ENCODE measurements around the gene PPP1R3F.
A peak's percentile ranks its signal among the peaks of the same experiment; 100 is the strongest.

PPP1R3F gene

DNA sequence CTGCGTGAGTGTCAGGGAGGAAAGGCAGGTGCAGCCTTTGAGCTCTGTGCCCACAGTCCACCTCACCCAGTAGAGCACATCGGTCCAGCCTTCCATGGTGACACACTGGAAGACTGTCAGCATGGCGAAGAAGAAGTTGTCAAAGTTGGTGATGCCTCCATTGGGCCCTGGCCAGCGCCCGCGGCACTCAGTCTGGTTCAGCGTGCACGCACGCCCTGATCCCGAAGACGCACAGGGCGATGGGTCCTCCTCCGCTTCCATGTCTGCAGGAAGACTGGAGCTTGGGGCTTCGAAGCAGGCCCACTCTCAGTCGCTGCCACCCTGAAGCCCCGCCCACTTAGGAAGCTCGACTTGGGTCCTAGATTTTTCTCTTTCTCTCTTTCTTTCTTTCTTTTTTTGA, 41.4 kb upstream of the PPP1R3F start:
- Histone ChIP-seq H3K79me2 (ENCODE audit: control insufficient read depth, insufficient read depth, low read length) (no peaks in the 10 kb centered on the region), H3K36me3 (ENCODE audit: control insufficient read depth, insufficient read depth, low read length) (no peaks in the 10 kb centered on the region), H3K4ac (ENCODE audit: low read depth, low read length) (no peak overlapping the region), H2BK5ac (ENCODE audit: low read length) (no peak overlapping the region), H3K9ac (ENCODE audit: low read length) (no peak overlapping the region), H2BK120ac (ENCODE audit: low read depth, low read length) (no peak overlapping the region), H3K27me3 (ENCODE audit: insufficient read depth, low read length, poor library complexity) (no peaks in the 10 kb centered on the region), H2AK5ac (ENCODE audit: low read length) (no peak overlapping the region), H3K56ac (ENCODE audit: low read length) (no peak overlapping the region), H3K23ac (ENCODE audit: low read length) (no peak overlapping the region), H2BK15ac (replicated peaks; ENCODE audit: low read depth) (no peak overlapping the region), H4K5ac (ENCODE audit: low read length) (no peak overlapping the region), H3K27ac (ENCODE audit: low read depth, low read length) (no peak overlapping the region), H3K4me3 (ENCODE audit: low read length) (no peak overlapping the region), H4K8ac (ENCODE audit: low read depth, low read length) (no peak overlapping the region), H3K79me1 (ENCODE audit: low read length) (no peaks in the 10 kb centered on the region), H3K18ac (ENCODE audit: low read length) (no peak overlapping the region), H3K4me1 (ENCODE audit: control insufficient read depth, low read depth, low read length) (no peaks in the 10 kb centered on the region), H3K4me2 (ENCODE audit: low read length) (no peak overlapping the region)
- no CpG with 5 or more reads among the region's 17 CpGs for WGBS (ENCODE audit: extremely low coverage, insufficient coverage, low lambda C conversion rate)
- DNase-seq: no peak

DNA sequence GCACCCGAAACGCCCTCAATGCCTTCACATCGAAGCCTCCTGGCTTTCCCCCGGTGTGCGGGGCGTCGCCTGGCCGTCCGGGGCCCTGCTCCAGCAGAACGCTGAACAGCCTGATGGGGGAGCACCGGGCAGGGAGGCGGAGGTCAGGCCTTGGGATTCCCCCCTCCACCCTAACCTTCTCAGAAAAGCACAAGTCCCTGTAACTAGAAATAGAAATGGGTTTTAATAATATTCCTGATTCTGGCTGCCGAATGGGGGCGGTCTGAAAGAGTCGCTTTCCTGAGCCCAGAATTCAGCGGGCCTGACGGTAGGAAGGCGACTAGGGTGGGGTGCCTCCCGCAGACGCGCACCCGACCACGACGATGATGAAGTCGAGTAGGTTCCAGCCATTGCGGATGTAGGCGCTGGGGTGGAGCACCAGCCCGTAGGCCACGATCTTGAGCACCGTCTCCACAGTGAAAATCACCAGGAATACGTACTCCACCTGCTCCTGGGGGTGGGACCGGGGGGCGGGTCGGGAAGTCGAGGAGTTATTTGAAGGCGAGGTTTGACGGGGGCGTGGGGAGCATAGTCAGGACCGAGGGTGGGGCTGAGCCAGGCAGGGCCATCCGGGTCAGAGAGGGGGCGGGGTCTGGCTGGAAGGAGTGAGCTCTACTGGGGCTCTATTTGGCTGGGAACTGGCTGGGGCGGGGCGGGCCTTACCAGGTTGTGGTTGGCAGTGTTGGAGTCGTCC, 38.9 kb upstream of the PPP1R3F start:
- H3K27me3 ChIP-seq (ENCODE audit: insufficient read depth, low read length, poor library complexity): no peaks in the 10 kb centered on the region
- H3K9ac ChIP-seq (ENCODE audit: low read length): peak overlapping the region; percentile 58
- H3K18ac ChIP-seq (ENCODE audit: low read length): no peak overlapping the region
- no peak overlapping the region for H3K27ac ChIP-seq (ENCODE audit: low read depth, low read length)
- no peak overlapping the region for H2AK5ac ChIP-seq (ENCODE audit: low read length)
- no peak overlapping the region for H4K8ac ChIP-seq (ENCODE audit: low read depth, low read length)
- no peaks in the 10 kb centered on the region for H3K79me2 ChIP-seq (ENCODE audit: control insufficient read depth, insufficient read depth, low read length)
- no peak overlapping the region for H2BK15ac ChIP-seq (replicated peaks; ENCODE audit: low read depth)
- H3K23ac ChIP-seq (ENCODE audit: low read length): no peak overlapping the region
- peak; percentile 81 for DNase-seq
- H2BK120ac ChIP-seq (ENCODE audit: low read depth, low read length): no peak overlapping the region
- peak overlapping the region; percentile 9 for H3K4me3 ChIP-seq (ENCODE audit: low read length)
- no peak overlapping the region for H3K4ac ChIP-seq (ENCODE audit: low read depth, low read length)
- H3K4me1 ChIP-seq (ENCODE audit: control insufficient read depth, low read depth, low read length): no peaks in the 10 kb centered on the region
- H3K4me2 ChIP-seq (ENCODE audit: low read length): peak overlapping the region; percentile 32
- H3K79me1 ChIP-seq (ENCODE audit: low read length): no peaks in the 10 kb centered on the region
- no peak overlapping the region for H2BK5ac ChIP-seq (ENCODE audit: low read length)
- peak overlapping the region; percentile 74 for H3K56ac ChIP-seq (ENCODE audit: low read length)
- WGBS (ENCODE audit: extremely low coverage, insufficient coverage, low lambda C conversion rate): no CpG with 5 or more reads among the region's 44 CpGs
- H4K5ac ChIP-seq (ENCODE audit: low read length): no peak overlapping the region
- H3K36me3 ChIP-seq (ENCODE audit: control insufficient read depth, insufficient read depth, low read length): no peaks in the 10 kb centered on the region

DNA sequence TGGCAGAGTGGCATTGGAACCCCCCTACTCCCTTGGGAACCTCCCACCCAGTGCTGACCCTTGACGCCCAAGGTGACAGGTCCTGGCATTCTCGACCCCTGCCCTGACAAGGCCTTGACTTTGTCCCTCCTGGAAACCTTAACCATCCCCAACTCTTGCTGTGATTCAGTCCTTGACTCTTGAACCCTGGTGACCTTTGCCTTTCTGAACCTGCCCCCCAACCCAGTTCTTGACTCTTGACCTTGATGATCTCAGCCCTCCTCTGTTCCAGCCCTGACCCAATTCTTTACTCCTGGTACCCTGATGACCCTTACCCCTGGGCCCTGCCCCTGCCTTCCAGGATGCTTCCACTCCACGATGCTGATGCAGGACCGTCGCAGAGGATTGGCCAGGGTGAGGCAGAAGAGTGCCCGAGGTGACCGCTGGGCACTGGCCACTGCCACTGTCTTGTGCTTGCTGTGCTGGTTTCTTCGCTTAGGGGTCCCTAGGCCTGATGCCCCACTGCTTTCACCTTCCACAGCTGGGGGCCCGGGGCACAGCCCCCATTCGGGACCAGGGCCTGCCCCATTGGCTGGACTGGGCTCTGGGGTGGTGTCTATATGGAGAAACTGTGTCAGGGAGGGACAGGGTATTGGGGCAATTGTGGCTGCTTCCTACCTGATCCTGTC, 38.1 kb upstream of the PPP1R3F start:
- H3K4me3 ChIP-seq (ENCODE audit: low read length): no peak overlapping the region
- no peaks in the 10 kb centered on the region for H3K4me1 ChIP-seq (ENCODE audit: control insufficient read depth, low read depth, low read length)
- H3K36me3 ChIP-seq (ENCODE audit: control insufficient read depth, insufficient read depth, low read length): no peaks in the 10 kb centered on the region
- H2BK5ac ChIP-seq (ENCODE audit: low read length): no peak overlapping the region
- no peak overlapping the region for H4K8ac ChIP-seq (ENCODE audit: low read depth, low read length)
- whole genome bisulfite sequencing (ENCODE audit: extremely low coverage, insufficient coverage, low lambda C conversion rate): no CpG with 5 or more reads among the region's 10 CpGs
- H2AK5ac ChIP-seq (ENCODE audit: low read length): no peak overlapping the region
- H3K9ac ChIP-seq (ENCODE audit: low read length): no peak overlapping the region
- H3K79me1 ChIP-seq (ENCODE audit: low read length): no peaks in the 10 kb centered on the region
- no peak overlapping the region for H3K18ac ChIP-seq (ENCODE audit: low read length)
- H3K4ac ChIP-seq (ENCODE audit: low read depth, low read length): no peak overlapping the region
- no peak overlapping the region for H2BK15ac ChIP-seq (replicated peaks; ENCODE audit: low read depth)
- H3K23ac ChIP-seq (ENCODE audit: low read length): no peak overlapping the region
- H3K27me3 ChIP-seq (ENCODE audit: insufficient read depth, low read length, poor library complexity): no peaks in the 10 kb centered on the region
- H3K4me2 ChIP-seq (ENCODE audit: low read length): no peak overlapping the region
- no peak overlapping the region for H3K27ac ChIP-seq (ENCODE audit: low read depth, low read length)
- no peak for DNase-seq
- H3K56ac ChIP-seq (ENCODE audit: low read length): peak overlapping the region; percentile 25
- H4K5ac ChIP-seq (ENCODE audit: low read length): no peak overlapping the region
- no peak overlapping the region for H2BK120ac ChIP-seq (ENCODE audit: low read depth, low read length)
- H3K79me2 ChIP-seq (ENCODE audit: control insufficient read depth, insufficient read depth, low read length): no peaks in the 10 kb centered on the region

DNA sequence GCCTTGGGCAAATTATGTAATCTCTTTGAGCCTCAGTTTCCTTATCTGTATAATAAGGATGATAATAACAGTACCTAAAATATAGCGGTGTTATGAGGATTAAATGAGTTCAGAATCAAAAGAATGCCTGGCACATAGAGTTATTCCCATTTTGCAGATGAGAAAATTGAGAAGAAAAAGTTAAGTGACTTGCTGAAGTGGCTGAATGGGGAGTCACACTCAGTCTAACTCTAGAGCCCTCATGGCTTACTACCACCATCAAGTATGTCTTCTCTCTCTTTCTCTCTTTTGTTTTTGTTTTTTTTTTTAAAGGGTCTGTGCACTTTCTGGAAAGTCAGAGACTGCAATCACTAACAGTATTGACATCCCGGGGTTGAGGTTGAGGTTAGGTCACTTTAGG, 37.1 kb upstream of the PPP1R3F start:
- no CpG with 5 or more reads among the region's 2 CpGs for WGBS (ENCODE audit: extremely low coverage, insufficient coverage, low lambda C conversion rate)
- H3K79me2 ChIP-seq (ENCODE audit: control insufficient read depth, insufficient read depth, low read length): no peaks in the 10 kb centered on the region
- no peak overlapping the region for H3K9ac ChIP-seq (ENCODE audit: low read length)
- no peak overlapping the region for H3K18ac ChIP-seq (ENCODE audit: low read length)
- no peak overlapping the region for H4K5ac ChIP-seq (ENCODE audit: low read length)
- H3K4me1 ChIP-seq (ENCODE audit: control insufficient read depth, low read depth, low read length): no peaks in the 10 kb centered on the region
- no peaks in the 10 kb centered on the region for H3K79me1 ChIP-seq (ENCODE audit: low read length)
- H3K56ac ChIP-seq (ENCODE audit: low read length): no peak overlapping the region
- no peak overlapping the region for H2BK5ac ChIP-seq (ENCODE audit: low read length)
- no peak overlapping the region for H2BK15ac ChIP-seq (replicated peaks; ENCODE audit: low read depth)
- no peaks in the 10 kb centered on the region for H3K36me3 ChIP-seq (ENCODE audit: control insufficient read depth, insufficient read depth, low read length)
- H3K4me2 ChIP-seq (ENCODE audit: low read length): no peak overlapping the region
- H3K27me3 ChIP-seq (ENCODE audit: insufficient read depth, low read length, poor library complexity): no peaks in the 10 kb centered on the region
- H3K23ac ChIP-seq (ENCODE audit: low read length): no peak overlapping the region
- H3K4ac ChIP-seq (ENCODE audit: low read depth, low read length): no peak overlapping the region
- no peak overlapping the region for H2AK5ac ChIP-seq (ENCODE audit: low read length)
- H3K27ac ChIP-seq (ENCODE audit: low read depth, low read length): no peak overlapping the region
- no peak overlapping the region for H4K8ac ChIP-seq (ENCODE audit: low read depth, low read length)
- DNase-seq: no peak
- H2BK120ac ChIP-seq (ENCODE audit: low read depth, low read length): no peak overlapping the region
- H3K4me3 ChIP-seq (ENCODE audit: low read length): no peak overlapping the region

DNA sequence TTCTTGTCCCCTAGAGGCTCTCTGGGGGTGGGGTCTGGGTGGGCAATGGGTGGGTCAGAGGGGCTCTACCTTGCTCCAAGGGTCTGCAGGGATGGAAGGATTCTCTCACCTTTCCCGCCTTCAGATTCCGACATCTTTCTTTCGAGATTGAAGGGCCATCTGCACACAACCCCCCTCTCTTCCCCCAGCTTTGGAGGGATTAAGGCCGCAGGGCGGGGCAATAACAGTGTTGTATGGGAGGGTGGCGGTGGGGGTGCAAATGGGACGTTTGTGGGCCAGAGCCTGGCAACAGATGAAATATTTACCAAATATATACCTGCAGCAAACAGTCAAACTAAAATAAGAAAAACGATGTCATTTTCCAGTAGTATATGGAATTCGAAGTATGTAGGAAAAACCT, 36.4 kb upstream of the PPP1R3F start, which contains the start of gene CACNA1F:
Gene CACNA1F, minus strand, starts transcription at position 165 of the 400 bp plus-strand sequence. Its CDS starts 31 bp downstream, at position 134.
- no peak within 1 kb of the TSS for H2BK5ac ChIP-seq (ENCODE audit: low read length)
- no peak within 1 kb of the TSS for H4K8ac ChIP-seq (ENCODE audit: low read depth, low read length)
- H3K4me1 ChIP-seq (ENCODE audit: control insufficient read depth, low read depth, low read length): no peaks in the 10 kb centered on the region
- H3K23ac ChIP-seq (ENCODE audit: low read length): no peak within 1 kb of the TSS
- no peak for DNase-seq
- H2BK15ac ChIP-seq (replicated peaks; ENCODE audit: low read depth): no peak within 1 kb of the TSS
- H3K36me3 ChIP-seq (ENCODE audit: control insufficient read depth, insufficient read depth, low read length): no peaks in the 10 kb centered on the region
- H3K27me3 ChIP-seq (ENCODE audit: insufficient read depth, low read length, poor library complexity): no peaks in the 10 kb centered on the region
- no peak within 1 kb of the TSS for H3K4me2 ChIP-seq (ENCODE audit: low read length)
- no peak within 1 kb of the TSS for H3K4ac ChIP-seq (ENCODE audit: low read depth, low read length)
- H2BK120ac ChIP-seq (ENCODE audit: low read depth, low read length): no peak within 1 kb of the TSS
- H3K79me1 ChIP-seq (ENCODE audit: low read length): no peaks in the 10 kb centered on the region
- H2AK5ac ChIP-seq (ENCODE audit: low read length): no peak within 1 kb of the TSS
- no CpG with 5 or more reads among the region's 9 CpGs for WGBS (ENCODE audit: extremely low coverage, insufficient coverage, low lambda C conversion rate)
- no peak within 1 kb of the TSS for H3K56ac ChIP-seq (ENCODE audit: low read length)
- H3K4me3 ChIP-seq (ENCODE audit: low read length): no peak within 1 kb of the TSS
- H3K27ac ChIP-seq (ENCODE audit: low read depth, low read length): no peak within 1 kb of the TSS
- no peak within 1 kb of the TSS for H4K5ac ChIP-seq (ENCODE audit: low read length)
- no peak within 1 kb of the TSS for H3K18ac ChIP-seq (ENCODE audit: low read length)
- no peak within 1 kb of the TSS for H3K9ac ChIP-seq (ENCODE audit: low read length)
- no peaks in the 10 kb centered on the region for H3K79me2 ChIP-seq (ENCODE audit: control insufficient read depth, insufficient read depth, low read length)

All from mesendoderm (in vitro differentiated cells).